Epithelial cell of proximal tubule (primary cell): ENCODE data around the gene EZH1. TPM values are rescaled to one million over a fixed set of nuclear protein-coding genes. Genes with fewer than 3 reads are reported as not detected.
A peak's percentile ranks its signal among the peaks of the same experiment; 100 is the strongest.

Experiments
- DNase-seq: peaks from one replicate; pipeline ENCODE4 v3.0.0-alpha.2; 2011; ENCODE audit warnings: low read depth
- H3K4me3 ChIP-seq: 2 replicates; pipeline ENCODE4 v1.5.1; 2011; ENCODE audit warnings: low read depth, mild to moderate bottlenecking, low read length
- total RNA-seq: library from RNA; depleted of rRNA; stranded (reverse); fragments of >200 nt; gene quantifications from 2 replicates; pipeline ENCODE4 v1.2.3, GENCODE V29; 2015
- TF ChIP-seq, protein P1 (sequence below): conservative IDR thresholded peaks from 2 replicates; pipeline ENCODE4 v1.5.1; 2012; ENCODE audit warnings: low read depth, mild to moderate bottlenecking, low read length

The EZH1 gene
- total RNA-seq, 1 donor from 2014 or later = 14.4 TPM

DNA sequence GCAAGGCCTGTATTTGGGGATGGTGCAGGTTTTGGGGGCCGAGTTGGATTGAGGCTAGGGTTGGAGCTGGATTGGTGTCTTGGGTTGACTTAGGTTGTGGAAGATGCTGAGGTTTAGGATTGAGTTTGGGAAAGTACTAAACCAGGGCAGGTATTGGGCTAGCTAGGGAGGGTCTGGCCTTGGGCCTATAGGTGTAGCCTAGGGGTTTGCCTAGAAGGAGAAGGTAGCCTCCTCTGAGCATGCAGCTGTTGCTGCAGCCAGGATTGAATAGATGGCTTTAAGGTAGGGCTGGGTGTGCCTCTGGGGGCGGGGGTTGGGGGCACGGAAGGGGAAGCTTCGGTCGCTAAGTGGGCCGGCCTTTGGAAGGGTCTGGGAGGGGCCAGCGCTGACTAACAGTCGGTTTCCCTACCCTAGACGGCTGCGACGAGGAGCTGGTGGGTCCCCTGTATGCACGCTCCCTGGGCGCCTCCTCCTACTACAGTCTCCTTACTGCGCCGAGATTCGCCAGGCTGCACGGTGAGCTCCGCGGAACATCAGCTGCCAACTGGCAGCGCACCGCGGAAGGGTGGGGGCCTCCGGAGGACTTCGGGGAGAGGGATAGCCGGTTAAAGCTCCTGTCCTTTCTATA, 61.3 kb downstream of the EZH1 start:
- DNase-seq = no peak
- TF ChIP-seq, protein P1, sequence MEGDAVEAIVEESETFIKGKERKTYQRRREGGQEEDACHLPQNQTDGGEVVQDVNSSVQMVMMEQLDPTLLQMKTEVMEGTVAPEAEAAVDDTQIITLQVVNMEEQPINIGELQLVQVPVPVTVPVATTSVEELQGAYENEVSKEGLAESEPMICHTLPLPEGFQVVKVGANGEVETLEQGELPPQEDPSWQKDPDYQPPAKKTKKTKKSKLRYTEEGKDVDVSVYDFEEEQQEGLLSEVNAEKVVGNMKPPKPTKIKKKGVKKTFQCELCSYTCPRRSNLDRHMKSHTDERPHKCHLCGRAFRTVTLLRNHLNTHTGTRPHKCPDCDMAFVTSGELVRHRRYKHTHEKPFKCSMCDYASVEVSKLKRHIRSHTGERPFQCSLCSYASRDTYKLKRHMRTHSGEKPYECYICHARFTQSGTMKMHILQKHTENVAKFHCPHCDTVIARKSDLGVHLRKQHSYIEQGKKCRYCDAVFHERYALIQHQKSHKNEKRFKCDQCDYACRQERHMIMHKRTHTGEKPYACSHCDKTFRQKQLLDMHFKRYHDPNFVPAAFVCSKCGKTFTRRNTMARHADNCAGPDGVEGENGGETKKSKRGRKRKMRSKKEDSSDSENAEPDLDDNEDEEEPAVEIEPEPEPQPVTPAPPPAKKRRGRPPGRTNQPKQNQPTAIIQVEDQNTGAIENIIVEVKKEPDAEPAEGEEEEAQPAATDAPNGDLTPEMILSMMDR = no peak

DNA sequence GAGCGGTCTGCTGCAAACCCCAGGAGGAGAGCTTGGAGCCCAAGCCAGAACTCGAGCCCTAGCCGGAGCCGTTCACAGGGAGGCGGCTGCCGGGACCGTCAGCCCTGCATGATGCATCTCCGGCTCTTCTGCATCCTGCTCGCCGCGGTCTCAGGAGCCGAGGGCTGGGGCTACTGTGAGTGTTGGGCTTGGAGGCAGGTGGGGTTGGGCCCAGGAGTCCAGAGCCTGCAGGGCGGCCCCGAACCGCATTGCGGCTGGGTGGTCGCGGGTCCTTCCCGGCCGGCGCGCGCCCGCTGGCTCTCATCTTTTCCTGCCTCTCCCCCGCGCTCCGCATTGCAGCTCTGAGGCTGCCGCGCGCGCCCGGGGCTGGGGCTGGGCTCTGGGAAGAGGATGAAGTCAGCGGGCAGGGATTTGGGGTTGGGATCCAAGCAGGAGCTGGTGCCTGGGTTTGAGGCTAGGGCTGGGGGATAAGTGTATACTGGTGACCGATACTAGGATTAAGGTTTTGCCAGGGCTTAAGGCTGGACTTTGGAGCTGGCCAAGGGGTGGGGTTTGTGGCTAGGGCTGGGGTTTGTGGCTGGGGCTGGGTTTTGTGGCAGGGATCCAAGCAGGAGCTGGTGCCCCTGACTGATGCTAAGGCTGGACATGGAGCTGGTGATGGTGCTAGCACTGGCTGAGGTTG, 62.0 kb downstream of the EZH1 start:
- TF ChIP-seq, protein P1 = no peak
- peak overlapping the region; percentile 58 for H3K4me3 ChIP-seq
- DNase-seq = no peak

More for the DNA sequence above, 61.3 kb downstream of the EZH1 start:
- H3K4me3 ChIP-seq = peak overlapping the region; percentile 58

DNA sequence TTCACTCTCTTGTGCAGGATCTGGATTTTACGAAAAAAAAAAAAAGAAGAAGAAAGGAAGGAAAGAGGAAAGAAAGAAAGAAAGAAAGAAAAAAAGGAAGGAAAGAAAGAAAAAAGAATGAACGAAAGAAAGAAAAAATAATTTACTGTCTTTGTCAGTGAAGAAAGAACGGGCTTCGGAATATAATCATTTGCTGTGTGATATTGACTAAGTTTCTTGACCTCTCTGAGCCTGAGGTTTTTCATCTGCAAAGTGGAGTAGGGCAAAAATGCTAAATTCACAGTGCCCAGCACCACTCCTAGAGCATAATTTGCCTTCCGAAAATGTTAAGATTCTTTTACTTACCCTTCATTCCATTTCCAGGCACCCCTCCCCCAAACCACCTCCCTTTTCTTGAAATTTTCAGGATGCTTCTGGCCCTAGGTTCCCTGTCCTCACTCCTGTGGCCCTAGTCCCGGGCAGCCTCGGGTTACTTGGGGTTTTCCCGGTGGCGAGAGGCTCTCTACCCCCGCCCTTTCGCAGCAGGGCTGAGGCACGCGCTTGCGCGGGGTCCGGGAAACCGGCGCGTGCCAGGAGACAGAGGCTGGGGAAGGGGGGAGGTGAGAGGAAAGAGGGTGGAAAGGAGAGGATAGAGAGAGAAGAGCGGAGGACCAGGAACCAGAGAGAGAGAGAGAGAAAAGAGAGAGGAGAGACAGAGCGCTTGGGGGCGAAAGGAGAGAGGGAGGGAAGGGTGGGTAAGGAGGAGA, 62.7 kb downstream of the EZH1 start, which contains the start of gene CNTNAP1:
Gene CNTNAP1, plus strand, starts transcription at position 556 of the 746 bp plus-strand sequence. CDS start 299 bp downstream, outside the sequence.
- TF ChIP-seq, protein P1 = no peak

DNA sequence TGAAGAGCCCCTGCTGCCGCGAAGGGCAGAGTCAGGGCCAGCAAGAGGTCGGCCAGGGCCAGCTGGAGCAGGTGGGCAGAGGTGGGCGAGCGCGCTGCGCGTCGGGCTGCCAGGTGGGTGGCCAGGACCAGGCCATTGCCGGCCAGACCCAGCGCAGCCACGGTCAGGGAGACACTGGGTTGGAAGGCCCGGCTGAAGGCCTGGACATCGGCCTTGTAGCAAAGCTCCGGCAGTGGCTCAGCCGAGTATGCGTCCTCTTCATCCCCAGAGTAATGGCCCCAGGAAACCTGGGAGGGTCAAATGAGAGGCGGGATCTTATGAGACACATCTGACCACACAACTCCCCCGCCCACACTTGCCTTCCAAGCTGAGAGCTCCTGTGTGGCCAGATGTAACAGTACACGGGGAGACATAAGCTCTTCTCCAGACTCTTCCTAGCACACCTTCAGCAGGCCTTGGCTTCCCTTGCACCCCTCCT, 64.5 kb downstream of the EZH1 start:
- peak overlapping the region; percentile 42 for H3K4me3 ChIP-seq
- DNase-seq = no peak
- TF ChIP-seq, protein P1 = no peak

More for the DNA sequence above, 62.7 kb downstream of the EZH1 start, which contains the start of gene CNTNAP1:
- DNase-seq = no peak
- H3K4me3 ChIP-seq = peak within 1 kb of the TSS; percentile 58

DNA sequence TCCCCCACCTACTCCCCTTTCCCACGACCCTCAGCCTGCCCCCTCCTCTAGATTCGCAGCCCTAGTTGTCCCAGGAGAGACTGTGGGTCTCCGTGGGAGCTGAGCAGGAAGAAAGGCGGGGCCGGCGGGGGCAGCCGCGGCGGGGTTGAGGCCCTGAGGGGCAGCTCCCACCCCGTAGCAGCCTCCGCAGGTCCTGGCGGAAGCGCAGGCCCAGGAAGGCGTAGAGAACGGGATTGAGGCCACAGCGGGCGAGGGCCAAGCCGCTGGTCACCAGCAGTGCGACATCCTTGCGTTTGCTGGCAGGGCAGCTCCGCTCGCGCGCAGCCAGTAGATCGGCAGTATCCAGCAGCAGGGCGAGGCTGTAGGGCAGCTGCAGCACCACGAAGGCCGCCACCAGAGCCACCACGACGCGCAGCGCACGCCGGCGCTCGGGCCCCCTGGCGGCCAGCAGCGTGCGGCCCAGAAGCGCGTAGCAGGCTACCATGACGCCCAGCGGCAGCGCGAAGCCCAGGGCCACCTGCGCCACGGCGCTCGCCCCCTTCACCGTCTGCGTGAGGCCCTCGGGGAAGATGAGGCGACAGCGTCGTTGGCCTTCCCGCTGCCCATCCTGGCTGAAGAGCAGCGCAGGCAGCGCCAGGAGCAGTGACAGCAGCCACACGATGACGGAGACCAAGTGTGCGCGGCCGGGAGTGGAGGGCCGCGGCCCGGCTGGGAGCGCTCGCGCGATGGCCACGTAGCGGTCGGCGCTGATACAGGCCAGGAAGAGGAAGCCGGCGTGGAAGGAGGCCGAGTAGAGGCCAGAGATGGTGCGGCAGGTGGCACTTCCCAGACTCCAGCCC, 65.1 kb downstream of the EZH1 start:
- H3K4me3 ChIP-seq = peak overlapping the region; percentile 42
- TF ChIP-seq, protein P1 = peak; percentile 77
- DNase-seq = no peak

DNA sequence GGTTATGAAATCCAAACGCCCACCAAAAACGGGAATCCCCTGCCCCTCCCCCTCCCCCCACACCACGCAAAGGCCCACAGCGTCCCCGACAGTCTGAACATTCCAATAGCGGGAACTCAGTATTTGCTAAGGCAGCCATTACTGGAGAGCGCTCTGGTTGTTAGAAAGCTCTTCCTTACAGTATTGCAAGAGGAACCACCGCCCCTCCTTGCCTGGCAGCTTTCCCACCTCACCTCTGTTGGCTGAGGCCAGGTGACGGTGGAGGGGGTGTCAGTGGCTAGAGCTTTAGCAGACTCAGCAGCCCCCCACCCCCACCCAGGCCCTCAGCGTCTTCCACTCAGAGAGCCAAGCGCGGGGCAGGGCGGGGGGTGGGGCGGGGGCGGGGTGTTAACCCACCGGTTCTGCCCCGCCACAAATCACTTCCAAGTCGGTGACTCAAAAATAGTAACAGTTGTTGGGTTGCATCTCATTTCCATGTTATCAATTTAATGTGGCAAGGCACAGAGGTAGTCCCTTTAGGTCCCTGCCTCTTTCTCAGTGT, 65.8 kb downstream of the EZH1 start:
- H3K4me3 ChIP-seq = peak overlapping the region; percentile 68
- no peak for DNase-seq
- TF ChIP-seq, protein P1 = no peak
